SH-SY5Y (cell line): ENCODE results near the gene SMAD5.

Experiments
- GATA2 ChIP-seq: IDR thresholded peaks from 2 replicates; pipeline ENCODE4 v1.6.1; 2011; ENCODE audit warnings: mild to moderate bottlenecking, low read depth, low read length
- GATA3 ChIP-seq: IDR thresholded peaks from 2 replicates; pipeline ENCODE4 v1.6.1; 2011; ENCODE audit warnings: low read depth, mild to moderate bottlenecking, low read length, moderate library complexity

Gene SMAD5

DNA sequence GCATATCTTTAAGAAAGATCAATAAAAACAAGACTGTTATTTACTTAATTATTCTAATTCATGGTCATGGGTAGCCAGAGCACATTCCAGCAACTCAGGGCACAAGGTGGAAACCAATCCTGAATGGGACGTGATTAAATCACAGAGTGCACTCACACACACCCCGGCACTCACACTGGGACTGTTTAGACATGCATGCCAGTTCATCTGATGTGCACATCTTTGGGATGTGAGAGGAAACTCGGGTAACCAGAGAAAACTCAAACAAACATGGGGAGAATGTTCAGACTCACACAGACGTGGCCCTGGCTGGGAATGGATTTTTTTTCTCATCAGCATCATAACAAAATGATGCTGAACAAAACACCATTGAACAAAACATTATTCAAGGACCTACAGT lies 29.4 kb downstream of the SMAD5 start:
- no peak for TF ChIP-seq GATA3
- no peak for TF ChIP-seq GATA2

DNA sequence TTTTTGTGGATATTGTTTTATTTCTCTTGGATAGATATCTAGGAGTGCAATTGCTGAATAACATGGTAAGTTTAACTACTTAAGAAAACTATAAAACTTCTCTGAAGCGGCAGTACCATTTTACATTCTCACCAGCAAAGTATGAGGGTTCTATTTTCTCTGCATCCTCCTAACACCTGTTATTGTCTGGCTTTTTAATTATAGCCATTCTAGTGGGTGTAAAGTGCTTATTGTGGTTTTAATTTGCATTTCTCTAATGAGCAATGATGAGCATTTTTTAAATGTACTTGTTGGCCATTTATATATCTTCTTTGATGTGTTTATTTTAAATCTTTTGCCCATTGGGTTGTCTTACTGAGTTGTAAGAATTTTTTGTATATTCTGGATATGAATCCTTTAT lies 31.6 kb downstream of the SMAD5 start:
- TF ChIP-seq GATA2 (no peak), GATA3 (no peak)

DNA sequence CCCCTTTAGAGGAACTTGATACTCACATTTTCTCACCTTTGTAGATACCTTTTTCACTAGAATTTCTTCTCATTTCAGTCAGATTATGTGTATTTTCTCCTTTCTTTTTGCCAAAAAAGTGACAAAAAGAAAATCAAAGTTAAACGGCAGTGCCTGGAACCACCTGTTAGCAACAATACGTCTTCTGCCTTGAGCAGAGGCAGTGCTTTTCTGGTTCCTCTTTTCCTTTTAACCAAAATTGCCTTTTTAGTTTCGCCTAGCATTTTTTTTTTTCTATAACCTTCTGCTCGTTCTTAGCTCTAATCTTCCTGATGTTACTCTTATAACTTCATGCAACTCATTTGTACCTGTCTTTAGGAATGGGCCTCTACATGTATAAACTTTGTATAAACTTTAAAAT lies 34.3 kb downstream of the SMAD5 start:
- TF ChIP-seq GATA3: no peak
- no peak for TF ChIP-seq GATA2

DNA sequence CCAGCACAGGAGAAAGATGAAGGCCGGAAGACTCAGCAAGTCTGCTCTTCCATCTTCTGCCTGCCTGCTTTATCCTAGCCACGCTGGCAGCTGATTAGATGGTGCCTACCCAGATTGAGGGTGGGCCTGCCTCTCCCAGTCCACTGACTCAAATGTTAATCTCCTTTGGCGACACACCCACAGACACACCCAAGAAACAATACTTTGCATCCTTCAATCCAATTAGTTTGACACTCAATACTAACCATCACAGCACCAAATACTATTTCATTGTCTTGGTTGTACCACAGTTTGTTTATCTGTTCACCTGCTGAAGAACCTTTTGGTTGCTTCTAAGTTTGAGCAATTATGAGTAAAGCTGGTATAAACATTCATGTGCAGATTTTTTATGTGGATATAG lies 36.6 kb downstream of the SMAD5 start:
- TF ChIP-seq GATA2 (no peak), GATA3 (no peak)

DNA sequence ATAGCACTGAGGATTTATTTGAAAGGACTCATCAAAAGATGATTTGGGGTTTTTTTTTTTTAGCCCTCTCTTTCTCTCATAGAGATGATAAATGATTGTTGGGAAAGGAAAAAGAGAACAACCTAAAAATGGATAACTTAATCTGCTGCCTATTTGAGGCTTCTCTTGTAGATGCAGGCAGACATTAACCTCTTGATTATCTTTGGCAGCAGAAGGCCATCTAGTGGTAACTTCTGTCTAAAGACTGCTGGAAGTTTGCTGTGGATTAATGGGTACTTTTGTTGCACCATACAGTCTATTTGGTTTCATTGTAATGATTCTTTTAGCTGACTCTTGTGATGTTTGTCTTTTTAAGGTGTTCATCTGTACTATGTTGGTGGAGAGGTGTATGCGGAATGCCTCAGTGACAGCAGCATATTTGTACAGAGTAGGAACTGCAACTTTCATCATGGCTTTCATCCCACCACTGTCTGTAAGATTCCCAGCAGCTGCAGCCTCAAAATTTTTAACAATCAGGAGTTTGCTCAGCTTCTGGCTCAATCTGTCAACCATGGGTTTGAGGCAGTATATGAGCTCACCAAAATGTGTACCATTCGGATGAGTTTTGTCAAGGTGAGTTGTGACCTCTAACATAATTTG lies 41.5 kb downstream of the SMAD5 start:
- no peak for TF ChIP-seq GATA3

DNA sequence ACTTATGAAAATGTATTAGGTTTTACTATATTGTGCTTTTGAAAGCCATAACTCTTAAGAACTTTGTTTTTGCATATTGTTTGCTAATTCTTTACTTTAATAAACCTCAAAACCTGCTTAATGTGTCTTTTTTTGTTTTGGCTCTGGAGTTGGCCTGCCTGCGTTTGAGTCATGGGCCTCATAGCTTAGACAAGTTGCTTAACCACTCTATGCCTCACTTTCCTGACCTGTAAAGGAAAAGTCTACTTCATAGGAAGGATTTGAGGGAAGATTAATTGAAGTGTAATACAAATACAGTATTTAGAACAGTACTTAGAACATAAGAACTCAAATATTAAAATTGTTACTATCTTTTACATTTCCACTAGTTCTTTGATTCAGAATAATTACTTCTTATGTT lies 50.0 kb downstream of the SMAD5 start:
- TF ChIP-seq GATA3 (no peak), GATA2 (no peak)

DNA sequence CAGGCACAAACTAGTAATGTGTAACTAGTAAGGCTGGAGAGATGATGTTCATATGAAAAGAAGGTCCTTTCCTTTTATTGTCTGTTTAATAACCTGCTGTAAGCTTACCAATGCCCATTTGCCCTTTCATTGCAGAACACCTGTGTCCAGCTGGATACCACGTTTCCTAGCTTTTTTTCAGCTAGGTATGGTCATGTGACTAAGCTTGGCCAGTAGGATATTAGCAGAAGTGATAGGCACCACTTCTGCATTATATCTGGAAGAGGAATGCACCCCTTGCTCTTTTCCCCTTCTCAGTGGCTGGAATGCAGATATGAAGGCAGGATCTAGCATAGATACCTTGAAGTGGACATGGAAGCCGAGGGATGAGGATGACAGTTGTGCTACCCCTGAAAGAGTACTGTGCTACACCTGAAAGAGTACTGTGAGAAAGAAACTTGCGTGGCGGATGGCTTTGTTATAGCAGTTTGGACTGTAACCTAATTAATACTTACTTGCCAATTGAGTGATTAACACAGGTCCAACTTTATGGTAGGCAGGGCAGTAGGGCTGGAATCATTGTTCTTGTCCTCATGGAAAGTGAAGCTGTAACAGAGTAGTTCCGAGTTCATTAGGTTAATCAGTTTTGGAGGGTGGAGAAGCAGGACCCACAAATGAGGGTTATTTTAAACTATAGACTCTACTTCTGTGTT lies 53.5 kb downstream of the SMAD5 start:
- TF ChIP-seq GATA3: no peak
- TF ChIP-seq GATA2: no peak

DNA sequence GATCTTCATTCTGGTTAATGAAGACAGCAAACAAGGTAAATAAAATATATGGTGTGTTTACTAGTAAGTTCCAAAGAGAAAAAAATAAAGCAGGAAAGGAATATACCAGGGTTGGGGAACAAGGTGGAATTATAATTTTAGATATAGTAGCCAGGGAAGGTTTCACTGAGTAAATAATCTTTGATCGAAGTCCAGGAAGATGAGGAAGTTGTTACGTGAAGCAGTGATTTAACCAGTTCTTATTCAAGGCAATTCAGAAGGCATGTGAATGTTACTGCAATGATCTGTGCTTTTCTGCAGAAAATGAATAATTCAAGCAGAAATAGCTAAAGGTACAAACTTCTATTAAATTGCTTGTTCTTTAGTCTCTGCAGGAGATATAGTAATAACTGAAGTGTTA lies 54.2 kb downstream of the SMAD5 start:
- TF ChIP-seq GATA2: no peak
- TF ChIP-seq GATA3: no peak

DNA sequence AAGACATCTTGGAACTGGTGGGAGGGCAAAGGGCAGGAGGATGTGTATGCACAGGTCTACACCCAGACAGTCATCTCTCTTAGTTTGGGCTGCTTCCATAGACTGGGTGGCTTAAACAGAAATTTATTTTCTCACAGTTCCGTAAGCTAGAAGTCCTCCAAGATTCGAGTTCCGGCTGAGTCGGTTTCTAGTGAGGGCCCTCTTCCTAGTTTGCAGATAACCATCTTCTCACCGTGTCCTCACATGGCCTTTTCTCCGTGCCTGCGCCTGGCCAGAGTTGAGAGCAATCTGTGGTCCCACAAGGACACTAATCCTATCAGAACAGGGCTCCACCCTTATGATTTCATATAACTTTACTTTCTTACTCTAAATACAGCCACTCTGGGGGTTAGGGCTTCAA lies 56.2 kb downstream of the SMAD5 start:
- TF ChIP-seq GATA3 (no peak), GATA2 (no peak)

DNA sequence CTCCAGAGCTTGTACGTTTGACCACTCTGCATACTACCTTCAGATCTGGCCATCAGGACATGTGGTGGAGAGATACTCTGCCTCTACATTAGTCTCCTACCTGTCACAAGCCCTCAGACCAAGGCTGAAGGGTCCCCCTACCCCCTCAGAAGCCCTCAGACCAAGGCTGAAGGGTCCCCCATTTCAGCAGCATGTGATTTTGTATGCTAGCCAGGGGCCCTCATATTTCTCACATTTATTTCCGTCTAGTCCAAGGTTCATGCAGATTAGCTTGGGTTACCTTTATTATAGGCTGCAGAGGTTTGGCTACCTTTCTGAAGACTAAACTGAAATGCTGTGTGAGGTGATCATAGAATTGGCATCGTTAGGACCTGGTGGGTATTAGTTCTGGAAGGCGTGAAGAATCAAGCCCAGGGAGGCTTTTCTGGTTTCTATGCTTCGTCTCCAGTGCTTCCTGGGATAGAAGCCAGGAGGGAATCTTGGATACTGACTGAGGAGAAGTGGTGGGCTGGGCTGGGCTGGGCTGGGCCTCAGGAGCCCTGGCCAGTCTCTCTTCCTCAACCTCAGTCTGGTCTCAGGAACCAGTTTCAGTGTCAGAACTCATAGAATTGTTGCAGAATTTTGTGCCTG lies 57.6 kb downstream of the SMAD5 start:
- no peak for TF ChIP-seq GATA2
- TF ChIP-seq GATA3: no peak

DNA sequence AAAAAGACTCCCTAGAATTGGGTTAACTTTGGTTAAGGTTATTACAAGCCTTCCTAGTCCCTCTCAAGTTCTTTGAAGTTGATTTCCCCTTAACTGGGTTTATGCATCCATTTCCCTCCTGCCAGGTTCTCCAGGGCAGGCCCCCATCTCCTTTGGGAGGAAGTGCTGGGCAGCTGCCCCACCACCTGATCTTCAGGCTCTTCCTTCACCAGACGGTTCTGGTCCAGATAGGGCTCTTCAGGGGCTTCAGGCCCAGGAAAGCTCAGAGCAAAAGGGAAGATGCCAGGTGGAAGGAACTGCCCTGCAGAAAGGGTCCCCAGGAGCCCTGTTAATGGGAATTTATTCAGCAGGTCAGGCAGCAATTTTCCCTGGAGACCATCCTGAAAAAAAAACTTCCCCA lies 58.3 kb downstream of the SMAD5 start:
- TF ChIP-seq GATA2 (no peak), GATA3 (no peak)

DNA sequence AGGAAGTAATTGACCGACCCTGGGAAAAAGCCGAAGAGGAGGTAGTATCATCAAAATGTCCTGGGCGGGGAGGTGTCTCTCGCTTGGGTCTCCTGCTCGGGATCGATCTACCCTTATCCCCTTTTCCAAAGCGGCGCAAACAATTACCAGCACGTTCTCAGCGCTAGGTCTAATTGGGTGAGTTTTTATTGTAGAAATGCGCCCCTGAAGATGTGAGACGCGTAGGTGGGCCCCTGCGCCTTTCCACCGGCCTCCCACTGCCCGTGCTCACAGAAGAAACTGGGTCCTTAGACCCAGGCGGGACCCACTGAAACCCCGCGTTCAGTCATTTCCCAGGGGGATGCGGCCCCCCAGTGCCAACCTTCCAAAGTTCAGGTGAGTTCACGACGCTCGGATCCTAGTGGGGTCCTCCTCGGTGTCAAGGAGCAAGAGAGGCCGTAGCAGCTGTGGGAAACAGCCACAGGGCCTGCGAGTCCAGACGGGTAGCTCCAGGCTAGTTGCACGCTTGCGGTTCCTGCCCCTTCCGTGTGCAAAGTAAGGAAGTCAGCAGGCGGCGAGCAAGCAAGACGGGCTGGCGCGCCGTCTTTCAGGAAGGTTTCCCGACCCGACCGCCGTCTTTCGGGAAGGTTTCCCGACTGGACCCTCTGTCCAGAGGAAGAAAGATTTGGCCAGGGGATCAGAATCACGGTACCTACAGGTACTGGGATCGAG lies 58.8 kb downstream of the SMAD5 start:
- TF ChIP-seq GATA3 (no peak), GATA2 (no peak)

DNA sequence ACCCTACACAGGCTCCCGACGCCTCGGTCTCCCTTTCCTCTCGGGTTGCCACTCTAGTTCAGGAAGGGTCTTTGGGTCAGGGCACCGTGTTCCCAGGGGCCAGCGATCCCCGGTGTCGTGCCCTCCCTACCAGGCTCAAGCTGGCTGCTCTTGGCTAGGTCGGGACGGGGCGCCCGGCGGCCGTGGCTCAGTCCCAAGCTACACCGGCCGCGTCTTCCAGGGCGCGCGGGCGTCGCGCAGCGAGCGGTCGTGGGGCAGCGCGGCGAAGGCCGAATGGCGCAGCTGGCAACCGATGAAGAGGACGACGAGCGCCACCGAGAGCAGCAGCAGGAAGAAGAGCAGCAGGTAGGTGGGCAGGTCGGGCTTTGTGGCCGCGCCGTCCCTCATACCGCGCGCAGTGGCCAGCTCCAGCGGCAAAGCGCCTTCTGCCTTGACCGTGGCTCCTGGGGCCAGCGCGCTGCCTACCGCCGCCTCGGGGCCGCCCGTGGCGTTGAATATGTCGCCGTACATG lies 59.4 kb downstream of the SMAD5 start:
- TF ChIP-seq GATA2 (no peak), GATA3 (no peak)

DNA sequence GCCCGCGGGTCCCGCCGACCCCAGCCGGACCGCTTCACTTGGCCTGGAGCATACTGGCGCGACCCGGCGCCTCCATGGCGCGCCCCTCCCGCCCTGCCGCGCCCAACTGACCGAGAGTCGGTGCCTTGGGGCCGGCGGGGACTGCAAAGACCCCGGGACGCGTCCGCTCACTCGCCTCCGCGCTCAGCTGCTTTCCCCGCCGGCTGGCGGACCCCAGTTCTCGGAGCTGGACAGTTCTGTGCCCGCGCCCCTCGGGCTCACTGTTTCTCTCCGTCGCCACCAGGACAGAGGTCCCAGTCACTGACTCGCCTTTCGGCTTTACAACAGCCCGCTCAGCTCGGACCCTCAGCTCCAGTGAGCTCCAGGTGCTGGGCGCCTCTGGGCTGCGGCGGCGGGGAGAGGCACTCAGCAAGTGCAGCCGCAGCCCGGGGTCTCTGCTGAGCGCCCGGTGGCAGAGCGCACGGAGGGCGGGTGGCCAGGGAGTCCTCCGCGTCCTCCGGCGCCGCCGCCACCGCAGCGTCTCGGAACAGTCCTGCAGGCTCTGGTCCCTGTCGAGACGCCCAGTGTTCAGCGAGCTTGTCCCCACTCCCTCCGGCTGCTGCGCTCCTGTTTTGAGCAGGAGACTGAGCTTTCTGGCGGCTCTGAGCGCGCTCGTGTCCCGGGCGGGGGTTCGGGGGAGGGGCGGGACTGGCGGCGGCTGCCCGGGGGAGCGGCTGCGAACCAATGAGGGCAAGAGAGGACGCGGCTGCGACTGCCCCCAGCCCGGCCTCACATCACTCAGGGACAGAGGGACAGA lies 60.1 kb downstream of the SMAD5 start, which contains the start of gene SMIM32:
SMIM32 (minus strand) TSS at position 637 of the 796 bp plus-strand sequence. CDS start 638 bp downstream, outside the sequence.
- TF ChIP-seq GATA3 (no peak), GATA2 (no peak)
